ENCODE data around the gene PAFAH2. TPM values are rescaled to one million over a fixed set of nuclear protein-coding genes. Genes with fewer than 3 reads are reported as not detected.
A peak's percentile ranks its signal among the peaks of the same experiment; 100 is the strongest.
"Not testable (repeated sequence)": the region's sequence is repeated elsewhere in the genome, so short reads cannot be mapped to it uniquely, and the experiment has no call there.

PAFAH2 gene
- total and polyA plus RNA-seq, 3 experiments from 2014 or later = 11.8 to 28.6 (median 12.1) TPM

GRCh38 chr1:25944986-25945385 is 52.9 kb downstream of the PAFAH2 start:
- peaks cover 3% of the 10 kb centered on the region in 2 donors for H3K27me3 Mint-ChIP-seq
- ChIA-PET POLR2A (no interaction called here), CTCF (interaction anchor here (2.0 kb wide), 1 partner anchor 50 kb away, joined by 6 read pairs; no protein-coding TSS in a partner anchor)
- no peak overlapping the region for H3K4me3 ChIP-seq (ENCODE audit: low read length)
- no peak for DNase-seq
- H3K27ac Mint-ChIP-seq = no peak overlapping the region
- no peak overlapping the region for H3K4me3 Mint-ChIP-seq
- H3K27ac ChIP-seq (ENCODE audit: low read depth, low read length) = no peak overlapping the region
- H3K9me3 ChIP-seq (ENCODE audit: low read length) = no peaks in the 10 kb centered on the region
- no peaks in the 10 kb centered on the region for H3K27me3 ChIP-seq (ENCODE audit: insufficient read depth, low read length, poor library complexity, severe bottlenecking)
- H3K4me1 ChIP-seq (ENCODE audit: insufficient read depth, low read length) = no peaks in the 10 kb centered on the region
- no peaks in the 10 kb centered on the region for H3K4me1 Mint-ChIP-seq
- peaks cover 5 to 23% (median 16%) of the 10 kb centered on the region in 5 donors for H3K9me3 Mint-ChIP-seq
- no peaks in the 10 kb centered on the region for H3K36me3 ChIP-seq (ENCODE audit: insufficient read depth, low read length)
- H3K36me3 Mint-ChIP-seq = peaks cover 0 to 28% (median 2%) of the 10 kb centered on the region in 3 donors

GRCh38 chr1:25943511-25943910 is 54.4 kb downstream of the PAFAH2 start:
- H3K27ac ChIP-seq (ENCODE audit: low read depth, low read length); H3K27ac Mint-ChIP-seq; H3K4me3 Mint-ChIP-seq; H3K27me3 Mint-ChIP-seq; H3K27me3 ChIP-seq (ENCODE audit: insufficient read depth, low read length, poor library complexity, severe bottlenecking); POLR2A ChIA-PET; H3K4me1 ChIP-seq (ENCODE audit: insufficient read depth, low read length); DNase-seq; H3K4me1 Mint-ChIP-seq; H3K4me3 ChIP-seq (ENCODE audit: low read length); H3K9me3 ChIP-seq (ENCODE audit: low read length); H3K36me3 ChIP-seq (ENCODE audit: insufficient read depth, low read length): not testable (repeated sequence)
- H3K9me3 Mint-ChIP-seq = peaks cover 5 to 23% (median 16%) of the 10 kb centered on the region in 5 donors
- CTCF ChIA-PET = interaction anchor here (2.0 kb wide), 1 partner anchor 48 kb away, joined by 6 read pairs; no protein-coding TSS in a partner anchor
- H3K36me3 Mint-ChIP-seq = peaks cover 0 to 28% (median 2%) of the 10 kb centered on the region in 3 donors

- Histone ChIP-seq H3K27ac (ENCODE audit: low read depth, low read length) (no peak overlapping the region), H3K27me3 (ENCODE audit: insufficient read depth, low read length, poor library complexity, severe bottlenecking) (no peaks in the 10 kb centered on the region), H3K4me3 (ENCODE audit: low read length) (no peak overlapping the region), H3K4me1 (ENCODE audit: insufficient read depth, low read length) (no peaks in the 10 kb centered on the region), H3K9me3 (ENCODE audit: low read length) (no peaks in the 10 kb centered on the region), H3K36me3 (ENCODE audit: insufficient read depth, low read length) (no peaks in the 10 kb centered on the region)
- H3K27me3 Mint-ChIP-seq = peaks cover 0 to 5% of the 10 kb centered on the region in 2 donors
- CTCF ChIA-PET = no interaction called here
- peak overlapping the region in 1 of 8 donors; percentile 50 for H3K27ac Mint-ChIP-seq
- DNase-seq = no peak
- H3K4me3 Mint-ChIP-seq = no peak overlapping the region
- no peaks in the 10 kb centered on the region for H3K4me1 Mint-ChIP-seq
- POLR2A ChIA-PET = interaction anchor here (0.9 kb wide), 1 partner anchor 35 kb away, joined by 3 read pairs; no protein-coding TSS in a partner anchor
- H3K9me3 Mint-ChIP-seq = peaks cover 0 to under 1% (median 0%) of the 10 kb centered on the region in 5 donors
- H3K36me3 Mint-ChIP-seq = peaks cover 0 to 6% (median 0%) of the 10 kb centered on the region in 3 donors
Observed at GRCh38 chr1:25936947-25937346, 60.9 kb downstream of the PAFAH2 start.

- H3K4me3 ChIP-seq (ENCODE audit: low read length) = no peak overlapping the region
- peaks cover 0 to 9% of the 10 kb centered on the region in 2 donors for H3K27me3 Mint-ChIP-seq
- DNase-seq = no peak
- no peaks in the 10 kb centered on the region for H3K4me1 Mint-ChIP-seq
- no peaks in the 10 kb centered on the region for H3K36me3 ChIP-seq (ENCODE audit: insufficient read depth, low read length)
- no peaks in the 10 kb centered on the region for H3K9me3 ChIP-seq (ENCODE audit: low read length)
- no peaks in the 10 kb centered on the region for H3K4me1 ChIP-seq (ENCODE audit: insufficient read depth, low read length)
- CTCF ChIA-PET = no interaction called here
- H3K36me3 Mint-ChIP-seq = no peaks in the 10 kb centered on the region
- H3K9me3 Mint-ChIP-seq = no peaks in the 10 kb centered on the region
- POLR2A ChIA-PET = no interaction called here
- peak overlapping the region in 1 of 7 donors; percentile 16 for H3K4me3 Mint-ChIP-seq
- peak overlapping the region in 2 of 8 donors; percentile 21 to 34 for H3K27ac Mint-ChIP-seq
- H3K27me3 ChIP-seq (ENCODE audit: insufficient read depth, low read length, poor library complexity, severe bottlenecking) = no peaks in the 10 kb centered on the region
- peak overlapping the region; percentile 76 for H3K27ac ChIP-seq (ENCODE audit: low read depth, low read length)
Observed at GRCh38 chr1:25933479-25934365, 64.1 kb downstream of the PAFAH2 start.

DNA sequence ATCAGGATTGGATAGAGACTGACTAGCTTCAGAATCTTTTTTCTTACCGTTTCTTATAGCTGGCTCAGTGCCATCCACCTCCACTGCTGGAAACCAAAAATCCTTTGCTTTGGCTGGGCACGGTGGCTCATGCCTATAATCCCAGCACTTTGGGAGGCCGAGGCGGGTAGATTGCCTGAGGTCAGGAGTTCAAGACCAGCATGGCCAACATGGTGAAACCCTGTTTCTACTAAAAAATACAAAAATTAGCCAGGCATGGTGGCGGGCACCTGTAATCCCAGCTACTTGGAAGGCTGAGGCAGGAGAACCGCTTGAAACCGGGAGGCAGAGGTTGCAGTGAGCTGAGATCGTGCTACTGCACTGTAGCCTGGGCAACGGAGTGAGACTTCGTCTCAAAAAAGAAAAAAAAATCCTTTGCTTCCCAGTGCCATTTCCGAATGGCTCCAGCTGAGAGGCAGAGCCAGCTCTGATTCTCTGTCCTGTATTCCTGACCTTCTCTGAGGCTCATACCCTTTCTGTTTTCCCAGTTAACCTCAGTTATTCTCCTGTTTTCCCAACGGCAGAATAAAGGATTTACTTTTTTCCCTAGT is 65.0 kb downstream of the PAFAH2 start:
- CTCF ChIA-PET; H3K9me3 ChIP-seq (ENCODE audit: low read length); POLR2A ChIA-PET; DNase-seq; H3K36me3 ChIP-seq (ENCODE audit: insufficient read depth, low read length); H3K4me1 Mint-ChIP-seq; H3K27me3 Mint-ChIP-seq; H3K4me3 Mint-ChIP-seq; H3K4me3 ChIP-seq (ENCODE audit: low read length); H3K27me3 ChIP-seq (ENCODE audit: insufficient read depth, low read length, poor library complexity, severe bottlenecking); H3K36me3 Mint-ChIP-seq; H3K9me3 Mint-ChIP-seq; H3K4me1 ChIP-seq (ENCODE audit: insufficient read depth, low read length): not testable (repeated sequence)
- H3K27ac ChIP-seq (ENCODE audit: low read depth, low read length) = peak overlapping the region; percentile 76
- peak overlapping the region in 1 of 8 donors; percentile 42 for H3K27ac Mint-ChIP-seq

GRCh38 chr1:25932321-25932720 is 65.5 kb downstream of the PAFAH2 start:
- no peak overlapping the region for H3K27ac ChIP-seq (ENCODE audit: low read depth, low read length)
- no peaks in the 10 kb centered on the region for H3K4me1 ChIP-seq (ENCODE audit: insufficient read depth, low read length)
- Mint-ChIP-seq H3K9me3 (no peaks in the 10 kb centered on the region), H3K27ac (no peak overlapping the region), H3K4me1 (no peaks in the 10 kb centered on the region), H3K4me3 (no peak overlapping the region), H3K36me3 (no peaks in the 10 kb centered on the region), H3K27me3 (peaks cover 0 to 9% of the 10 kb centered on the region in 2 donors)
- H3K27me3 ChIP-seq (ENCODE audit: insufficient read depth, low read length, poor library complexity, severe bottlenecking) = no peaks in the 10 kb centered on the region
- no peak for DNase-seq
- H3K9me3 ChIP-seq (ENCODE audit: low read length) = no peaks in the 10 kb centered on the region
- no peaks in the 10 kb centered on the region for H3K36me3 ChIP-seq (ENCODE audit: insufficient read depth, low read length)
- ChIA-PET POLR2A (no interaction called here), CTCF (no interaction called here)
- H3K4me3 ChIP-seq (ENCODE audit: low read length) = no peak overlapping the region

DNA sequence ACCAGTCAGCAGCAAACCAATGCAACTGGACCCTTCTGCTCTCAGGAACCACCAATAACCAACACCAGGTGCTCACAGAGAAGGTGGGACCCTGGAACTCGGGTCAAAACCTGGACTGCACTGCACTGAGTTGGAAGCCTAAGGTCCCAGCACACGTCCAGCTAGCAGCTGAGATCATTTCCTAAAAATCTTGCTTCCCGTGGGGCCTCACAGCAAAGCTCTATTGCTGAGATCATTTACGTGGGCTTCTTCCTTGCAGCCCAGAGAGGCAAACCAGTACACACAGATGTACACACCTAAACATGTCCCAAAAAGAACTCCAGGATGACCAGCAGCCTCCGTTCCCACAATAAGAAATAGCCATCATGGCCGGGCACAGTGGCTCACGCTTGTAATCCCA is 68.8 kb downstream of the PAFAH2 start:
- no peak for DNase-seq
- H3K36me3 Mint-ChIP-seq = no peaks in the 10 kb centered on the region
- H3K27ac Mint-ChIP-seq = no peak overlapping the region
- no peaks in the 10 kb centered on the region for H3K9me3 Mint-ChIP-seq
- Histone ChIP-seq H3K27ac (ENCODE audit: low read depth, low read length) (no peak overlapping the region), H3K9me3 (ENCODE audit: low read length) (no peaks in the 10 kb centered on the region), H3K4me3 (ENCODE audit: low read length) (no peak overlapping the region), H3K4me1 (ENCODE audit: insufficient read depth, low read length) (no peaks in the 10 kb centered on the region), H3K36me3 (ENCODE audit: insufficient read depth, low read length) (no peaks in the 10 kb centered on the region), H3K27me3 (ENCODE audit: insufficient read depth, low read length, poor library complexity, severe bottlenecking) (no peaks in the 10 kb centered on the region)
- peaks cover under 1 to 3% (median under 1%) of the 10 kb centered on the region in 3 donors for H3K4me1 Mint-ChIP-seq
- CTCF ChIA-PET = no interaction called here
- POLR2A ChIA-PET = no interaction called here
- H3K27me3 Mint-ChIP-seq = peaks cover 0 to 9% of the 10 kb centered on the region in 2 donors
- no peak overlapping the region for H3K4me3 Mint-ChIP-seq

- no peak overlapping the region for H3K4me3 Mint-ChIP-seq
- no peak overlapping the region for H3K27ac ChIP-seq (ENCODE audit: low read depth, low read length)
- H3K36me3 Mint-ChIP-seq = no peaks in the 10 kb centered on the region
- no peaks in the 10 kb centered on the region for H3K27me3 ChIP-seq (ENCODE audit: insufficient read depth, low read length, poor library complexity, severe bottlenecking)
- DNase-seq = no peak
- no peaks in the 10 kb centered on the region for H3K9me3 Mint-ChIP-seq
- no peaks in the 10 kb centered on the region for H3K36me3 ChIP-seq (ENCODE audit: insufficient read depth, low read length)
- CTCF ChIA-PET = no interaction called here
- H3K4me3 ChIP-seq (ENCODE audit: low read length) = no peak overlapping the region
- POLR2A ChIA-PET = no interaction called here
- peaks cover 9 to 10% (median 10%) of the 10 kb centered on the region in 3 donors for H3K4me1 Mint-ChIP-seq
- H3K27ac Mint-ChIP-seq = peak overlapping the region in 1 of 8 donors; percentile 39
- H3K9me3 ChIP-seq (ENCODE audit: low read length) = no peaks in the 10 kb centered on the region
- H3K4me1 ChIP-seq (ENCODE audit: insufficient read depth, low read length) = peaks cover 11% of the 10 kb centered on the region
- H3K27me3 Mint-ChIP-seq = peaks cover 0 to 6% of the 10 kb centered on the region in 2 donors
Observed at GRCh38 chr1:25927521-25928265, 70.2 kb downstream of the PAFAH2 start.
